Activated CD4-positive, alpha-beta T cell treated with anti-CD3 and anti-CD28 coated beads, Interleukin-2, amount 50 U/mL, for 48 hours (primary cell): ENCODE measurements around the gene PNMA8A.
A peak's percentile ranks its signal among the peaks of the same experiment; 100 is the strongest.

Experiments
- DNase-seq, 2 experiments: peaks; one replicate each; pipeline ENCODE4 v3.0.0-alpha.2; 2020

The PNMA8A gene

GRCh38 chr19:46491975-46492682, 20.8 kb upstream of the PNMA8A start:
- DNase-seq, result no peak

GRCh38 chr19:46490774-46491173, 19.4 kb upstream of the PNMA8A start:
- no peak for DNase-seq

GRCh38 chr19:46489445-46490272, 18.3 kb upstream of the PNMA8A start:
- no peak for DNase-seq

GRCh38 chr19:46488551-46488950, 17.2 kb upstream of the PNMA8A start:
- DNase-seq, result no peak

- peak; percentile 83 to 87 for DNase-seq
Observed at GRCh38 chr19:46487802-46488445, 16.6 kb upstream of the PNMA8A start.

GRCh38 chr19:46487178-46487801, 15.9 kb upstream of the PNMA8A start:
- no peak for DNase-seq

GRCh38 chr19:46486358-46486757, 15.0 kb upstream of the PNMA8A start:
- DNase-seq, result no peak

- DNase-seq, result no peak
Observed at GRCh38 chr19:46484656-46485055, 13.3 kb upstream of the PNMA8A start.

GRCh38 chr19:46482631-46483030, 11.3 kb upstream of the PNMA8A start:
- no peak for DNase-seq

- no peak for DNase-seq
Observed at GRCh38 chr19:46481947-46482346, 10.6 kb upstream of the PNMA8A start.

GRCh38 chr19:46481223-46481848, 10.0 kb upstream of the PNMA8A start:
- DNase-seq, result no peak

- no peak for DNase-seq
Observed at GRCh38 chr19:46480415-46480814, 9.1 kb upstream of the PNMA8A start.

- no peak for DNase-seq
Observed at GRCh38 chr19:46478356-46478986, 7.1 kb upstream of the PNMA8A start.

- no peak for DNase-seq
Observed at GRCh38 chr19:46475986-46476385, 4.6 kb upstream of the PNMA8A start.

- no peak for DNase-seq
Observed at GRCh38 chr19:46474211-46474610, 2.8 kb upstream of the PNMA8A start.

GRCh38 chr19:46472592-46472991, 1.2 kb upstream of the PNMA8A start:
- no peak for DNase-seq

- no peak for DNase-seq
Observed at GRCh38 chr19:46471811-46472543, 614 bp upstream of the PNMA8A start.

- DNase-seq, result no peak
Observed at GRCh38 chr19:46470376-46470775, 987 bp downstream of the PNMA8A start.

GRCh38 chr19:46469541-46470185, 1.7 kb downstream of the PNMA8A start:
- no peak for DNase-seq

- peak; percentile 26 to 43 for DNase-seq
Observed at GRCh38 chr19:46466536-46467196, 4.7 kb downstream of the PNMA8A start.

GRCh38 chr19:46463516-46463915, 7.8 kb downstream of the PNMA8A start:
- DNase-seq, result no peak
